Heart right ventricle (tissue), 16 donors: ENCODE results near the gene HSBP1L1. TPM values are rescaled to one million over a fixed set of nuclear protein-coding genes. Genes with fewer than 3 reads are reported as not detected.

Experiments used
- ATAC-seq, 8 donors: fragments of 200-7000 bp; cut with Tn5 transposase; one replicate each; pipeline ENCODE4 v1.9.1; 2020; ENCODE audit warnings: mild to moderate bottlenecking in 8 of 8, moderate library complexity in 8 of 8, moderate number of reproducible peaks in 1 of 8
- DNase-seq, 2 donors: peaks; one replicate each; pipeline ENCODE4 v3.0.0-alpha.2; 2020
- H3K27ac ChIP-seq, 10 donors: fragments of 200-600 bp; sonication (generic) in 2 of 10; one replicate each; pipeline versions ENCODE4 v1.5.0 to v1.8.0; 2020 to 2022; ENCODE audit warnings: mild to moderate bottlenecking in 3 of 10
- H3K27me3 ChIP-seq, 7 donors: fragments of 200-600 bp; one replicate each; pipeline ENCODE4 v1.8.0; 2021 to 2022; ENCODE audit warnings: mild to moderate bottlenecking in 2 of 7
- H3K36me3 ChIP-seq, 9 donors: fragments of 200-600 bp; sonication (generic) in 1 of 9; one replicate each; pipeline versions ENCODE4 v1.5.0 to v1.8.0; 2020 to 2022; ENCODE audit warnings: mild to moderate bottlenecking in 2 of 9
- H3K4me1 ChIP-seq, 9 donors: fragments of 200-600 bp; sonication (generic) in 1 of 9; one replicate each; pipeline versions ENCODE4 v1.5.0 to v1.8.0; 2020 to 2022; ENCODE audit warnings: mild to moderate bottlenecking in 4 of 9
- H3K4me3 ChIP-seq, 10 donors: fragments of 200-600 bp; sonication (generic) in 2 of 10; one replicate each; pipeline versions ENCODE4 v1.5.0 to v1.8.0; 2020 to 2022; ENCODE audit warnings: mild to moderate bottlenecking in 7 of 10, moderate library complexity in 2 of 10
- H3K9me3 ChIP-seq, 11 donors: fragments of 200-600 bp in 10 of 11; sonication (generic) in 2 of 11; one replicate each; pipeline versions ENCODE4 v1.5.0 to v1.8.0; 2013 to 2022; ENCODE audit warnings: mild to moderate bottlenecking in 2 of 11, control low read depth in 1 of 11, moderate library complexity in 1 of 11
- CTCF ChIP-seq, 9 donors: fragments of 200-600 bp; sonication (generic) in 2 of 9; IDR thresholded peaks; one replicate each; pipeline versions ENCODE4 v1.5.0 to v1.8.0; 2021 to 2022; ENCODE audit warnings: antibody characterized with exemption in 9 of 9, mild to moderate bottlenecking in 5 of 9, moderate library complexity in 1 of 9
- WGBS, 2 donors: extraction: QIAGEN DNeasy Blood & Tissue Kit; methylation state at CpG; one replicate each; pipeline ENCODE4 v1.1.7; 2013; ENCODE audit warnings: inconsistent platforms in 1 of 2; 5-methylcytosine and 5-hydroxymethylcytosine counted together
- intact Hi-C, 10 donors: fragments of 100-400 bp; cut with DNase I; formaldehyde crosslinking; loops; one replicate each; pipeline versions ENCODE4 v1.11.1 to v1.14.2; 2022
- polyA plus RNA-seq, 2 donors: library from polyadenylated mRNA; stranded (reverse); fragments of 200-250 nt; gene quantifications; one replicate each; pipeline ENCODE4 v1.2.3, GENCODE V29; 2013
- total RNA-seq, 10 donors: library from RNA; stranded (reverse); fragmentation: NEBNext Ultra II Directional in 3 of 10; extraction: Animal tissue kit (Norgen Biotek cat#: 25700) in 3 of 10; gene quantifications; one replicate each; pipeline versions ENCODE4 v1.2.1 to v1.2.4, GENCODE V29; 2021 to 2023
- donor health status: Arrhythmogenic right ventricular cardiomyopathy.
- donor health status: ischemic (EF 13 %, LVEDD 7.1; RV severe dilation, severe dysfunction).
- donor health status: healthy with polysubstance abuse.
- donor health status: DM: no; HTN: yes; CAD: no.
- donor health status: DM: no; HTN: no; CAD: no.
- donor health status: ischemic (EF 25% LVEDD 6.9; RV normal size, moderate dysfunction).
- donor health status: ischemic (EF 25% LVEDD 5.7; RV mildly dilated, moderate dysfunction).
- donor health status: healthy.
- donor health status: DM: yes; HTN: yes; CAD: no.
- donor health status: Ischemic cardiomyopathy.
- donor health status: ischemic (EF 35%, LVEDD 5.7; RV mildly dilated, moderate dysfunction).
- donor health status: nonischemic (EF 11% LVEDD 7.7; RV severe dilation, severe dysfunction).
- donor health status: DM: yes; HTN: yes; CAD: no.
- donor health status: PGD.
- donor health status: ischemic (EF 29% LVEDD 5.4; RV normal size, mild dysfunction).
- donor health status: nonischemic (EF 23%, LVEDD 6.1; RV moderate dilation, normal function).

HSBP1L1 gene
- total and polyA plus RNA-seq, 12 donors, result 3.8 to 56.5 (median 6.4) TPM

- ATAC-seq, result no peak
- WGBS, 2 donors, result 88 to 95% methylated on average over 3 of the region's 3 CpGs
- intact Hi-C loops, result loop anchor here in 1 of 10 donors (10.0 kb wide), 1 partner anchor 102 kb away; the partner anchor contains the start of gene RBFA
These were observed 31.5 kb upstream of the HSBP1L1 start for GRCh38 chr18:79932907-79933306.

GRCh38 chr18:79933765-79934164, 30.7 kb upstream of the HSBP1L1 start:
- DNase-seq, result no peak
- intact Hi-C loops, result loop anchor here in 1 of 10 donors (10.0 kb wide), 1 partner anchor 101 kb away; the partner anchor contains the start of gene RBFA
- Histone ChIP-seq H3K4me1 (peaks cover 3 to 26% (median 15%) of the 10 kb centered on the region in 9 donors), H3K27ac (peak overlapping the region in 5 of 10 donors; percentile 6 to 77 (median 36)), H3K36me3 (peaks cover 0 to 89% (median 14%) of the 10 kb centered on the region in 9 donors), H3K9me3 (peaks cover 0 to 69% (median 42%) of the 10 kb centered on the region in 11 donors), H3K4me3 (peak overlapping the region in 1 of 10 donors; percentile 17), H3K27me3 (no peaks in the 10 kb centered on the region)
- 75 to 79% methylated on average over 10 of the region's 10 CpGs for WGBS, 2 donors
- peak in 5 of 8 donors; percentile 28 to 64 (median 54) for ATAC-seq
- peak in 3 of 9 donors; percentile 16 to 21 (median 20) for TF ChIP-seq CTCF (IDR thresholded peaks at IDR 0.05)

More at GRCh38 chr18:79932907-79933306, 31.5 kb upstream of the HSBP1L1 start:
- no peak overlapping the region for H3K4me3 ChIP-seq
- DNase-seq, result no peak
- peaks cover 0 to 91% (median 16%) of the 10 kb centered on the region in 9 donors for H3K36me3 ChIP-seq
- no peaks in the 10 kb centered on the region for H3K27me3 ChIP-seq
- peaks cover 3 to 22% (median 15%) of the 10 kb centered on the region in 9 donors for H3K4me1 ChIP-seq
- peaks cover 0 to 72% (median 43%) of the 10 kb centered on the region in 11 donors for H3K9me3 ChIP-seq
- H3K27ac ChIP-seq, result no peak overlapping the region
- TF ChIP-seq CTCF (IDR thresholded peaks at IDR 0.05), result no peak

GRCh38 chr18:79934311-79935097, 29.9 kb upstream of the HSBP1L1 start:
- Histone ChIP-seq H3K27ac (peak overlapping the region in 8 of 10 donors; percentile 3 to 77 (median 38)), H3K36me3 (peaks cover 0 to 88% (median 7%) of the 10 kb centered on the region in 9 donors), H3K4me3 (peak overlapping the region in 1 of 10 donors; percentile 17), H3K9me3 (peaks cover 0 to 62% (median 34%) of the 10 kb centered on the region in 11 donors), H3K4me1 (peaks cover 6 to 32% (median 18%) of the 10 kb centered on the region in 9 donors), H3K27me3 (no peaks in the 10 kb centered on the region)
- TF ChIP-seq CTCF (IDR thresholded peaks at IDR 0.05), result peak in 6 of 9 donors; percentile 10 to 45 (median 30)
- WGBS, 2 donors, result 47 to 53% methylated on average over 8 of the region's 8 CpGs
- DNase-seq (peak in 1 of 2 donors; percentile 46), ATAC-seq (peak; percentile 86 to 99 (median 92))
- intact Hi-C loops, result loop anchor here in 1 of 10 donors (10.0 kb wide), 1 partner anchor 100 kb away; the partner anchor contains the start of gene RBFA

- Histone ChIP-seq H3K4me3 (no peak overlapping the region), H3K36me3 (peaks cover 0 to 88% (median 3%) of the 10 kb centered on the region in 9 donors), H3K27me3 (no peaks in the 10 kb centered on the region), H3K9me3 (peaks cover 0 to 56% (median 29%) of the 10 kb centered on the region in 11 donors), H3K4me1 (peaks cover 6 to 32% (median 18%) of the 10 kb centered on the region in 9 donors), H3K27ac (peak overlapping the region in 5 of 10 donors; percentile 3 to 77 (median 41))
- 88 to 89% methylated on average over 5 of the region's 5 CpGs for WGBS, 2 donors
- DNase-seq, result no peak
- no peak for TF ChIP-seq CTCF (IDR thresholded peaks at IDR 0.05)
- intact Hi-C loops, result loop anchor here in 1 of 10 donors (10.0 kb wide), 1 partner anchor 100 kb away; the partner anchor contains the start of gene RBFA
- no peak for ATAC-seq
These were observed 29.4 kb upstream of the HSBP1L1 start for GRCh38 chr18:79935098-79935480.
